AG09319 (cell line): ENCODE measurements around the gene FAM240B.

ENCODE experiments used
- DNase-seq: peaks from one replicate; pipeline ENCODE4 v3.0.0-alpha.2; 2010; ENCODE audit warnings: low read depth; ENCODE audit errors: extremely low read depth
- TF ChIP-seq, protein P1 (sequence below): IDR thresholded peaks from 2 replicates; pipeline ENCODE4 v1.5.1; 2011; ENCODE audit warnings: low read depth, mild to moderate bottlenecking, inconsistent platforms, low read length, moderate library complexity

Gene FAM240B

DNA sequence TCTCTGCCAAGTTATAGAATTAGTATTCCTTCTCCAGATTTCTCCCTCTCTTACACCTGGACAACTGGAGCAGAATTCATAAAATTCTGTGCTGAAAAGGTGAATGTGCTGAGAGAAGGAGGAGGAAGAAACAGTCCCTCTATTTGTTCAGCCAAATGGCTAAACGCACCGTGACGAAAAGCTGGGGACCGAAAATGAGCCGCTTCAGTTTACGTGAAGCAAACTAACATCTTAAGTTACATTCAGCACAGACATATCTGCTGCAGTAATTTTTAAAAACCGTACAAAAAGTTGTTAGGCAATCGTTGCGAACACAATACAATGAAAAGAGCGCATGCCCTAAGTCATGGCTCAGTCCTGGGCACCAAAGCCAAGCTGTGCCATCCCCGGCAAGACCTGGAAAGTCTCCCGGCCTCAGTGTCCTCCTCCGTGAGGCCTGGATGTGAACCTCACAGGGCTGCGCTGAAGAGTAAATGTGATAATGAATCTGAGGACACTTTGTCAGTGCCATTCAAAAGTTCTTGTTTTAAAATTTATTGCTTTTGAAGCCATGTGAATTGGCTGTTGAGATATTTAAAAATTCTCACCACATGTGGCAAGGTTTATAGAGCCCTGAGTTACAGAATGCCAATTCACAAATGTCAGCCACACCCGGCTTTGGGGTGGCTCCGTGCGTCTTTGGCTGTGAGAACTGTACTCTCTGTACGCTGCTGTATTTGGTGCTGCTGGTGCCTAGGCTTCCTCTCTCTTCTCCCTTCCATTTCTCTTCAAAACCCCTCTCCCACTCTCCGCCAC lies 46.3 kb downstream of the FAM240B start:
- no peak for DNase-seq
- TF ChIP-seq, protein P1, sequence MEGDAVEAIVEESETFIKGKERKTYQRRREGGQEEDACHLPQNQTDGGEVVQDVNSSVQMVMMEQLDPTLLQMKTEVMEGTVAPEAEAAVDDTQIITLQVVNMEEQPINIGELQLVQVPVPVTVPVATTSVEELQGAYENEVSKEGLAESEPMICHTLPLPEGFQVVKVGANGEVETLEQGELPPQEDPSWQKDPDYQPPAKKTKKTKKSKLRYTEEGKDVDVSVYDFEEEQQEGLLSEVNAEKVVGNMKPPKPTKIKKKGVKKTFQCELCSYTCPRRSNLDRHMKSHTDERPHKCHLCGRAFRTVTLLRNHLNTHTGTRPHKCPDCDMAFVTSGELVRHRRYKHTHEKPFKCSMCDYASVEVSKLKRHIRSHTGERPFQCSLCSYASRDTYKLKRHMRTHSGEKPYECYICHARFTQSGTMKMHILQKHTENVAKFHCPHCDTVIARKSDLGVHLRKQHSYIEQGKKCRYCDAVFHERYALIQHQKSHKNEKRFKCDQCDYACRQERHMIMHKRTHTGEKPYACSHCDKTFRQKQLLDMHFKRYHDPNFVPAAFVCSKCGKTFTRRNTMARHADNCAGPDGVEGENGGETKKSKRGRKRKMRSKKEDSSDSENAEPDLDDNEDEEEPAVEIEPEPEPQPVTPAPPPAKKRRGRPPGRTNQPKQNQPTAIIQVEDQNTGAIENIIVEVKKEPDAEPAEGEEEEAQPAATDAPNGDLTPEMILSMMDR = no peak

DNA sequence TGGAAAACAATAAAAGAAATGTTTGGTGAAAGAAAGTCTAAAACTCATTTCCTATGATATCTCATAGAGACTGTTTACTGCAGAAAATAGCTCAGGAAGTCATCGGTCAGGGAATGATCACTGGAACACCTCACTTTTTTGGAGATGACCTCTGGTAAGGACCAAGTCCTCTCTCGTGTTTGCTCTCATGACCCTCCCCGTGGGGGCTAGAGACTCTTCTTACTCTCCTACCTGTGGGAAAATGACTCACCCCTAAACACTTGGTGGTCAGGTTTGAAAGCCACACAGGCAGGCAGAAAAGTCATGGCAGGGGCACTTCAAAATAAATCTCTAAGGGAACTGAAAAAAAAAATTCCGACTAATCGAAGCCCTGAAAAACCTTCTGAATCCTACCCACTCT lies 48.2 kb downstream of the FAM240B start:
- TF ChIP-seq, protein P1 = no peak
- DNase-seq = no peak

DNA sequence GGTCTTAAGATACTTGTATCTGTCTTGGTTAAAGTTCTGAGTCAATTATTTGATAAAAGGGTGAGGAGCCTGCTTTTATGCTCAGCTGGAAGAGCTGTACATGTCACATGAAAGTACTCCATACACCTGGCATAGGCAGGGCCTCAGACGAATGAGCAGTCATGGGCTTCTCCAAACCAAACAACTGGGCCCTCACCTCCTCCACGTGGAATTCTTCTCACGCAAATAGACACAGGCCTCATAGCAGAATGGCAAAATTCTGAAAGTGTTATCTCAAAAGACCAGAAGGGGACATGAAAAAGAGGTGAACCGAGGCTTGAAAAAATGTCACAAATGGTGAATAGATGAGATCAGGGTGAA lies 48.6 kb downstream of the FAM240B start:
- TF ChIP-seq, protein P1 = no peak
- DNase-seq = no peak

DNA sequence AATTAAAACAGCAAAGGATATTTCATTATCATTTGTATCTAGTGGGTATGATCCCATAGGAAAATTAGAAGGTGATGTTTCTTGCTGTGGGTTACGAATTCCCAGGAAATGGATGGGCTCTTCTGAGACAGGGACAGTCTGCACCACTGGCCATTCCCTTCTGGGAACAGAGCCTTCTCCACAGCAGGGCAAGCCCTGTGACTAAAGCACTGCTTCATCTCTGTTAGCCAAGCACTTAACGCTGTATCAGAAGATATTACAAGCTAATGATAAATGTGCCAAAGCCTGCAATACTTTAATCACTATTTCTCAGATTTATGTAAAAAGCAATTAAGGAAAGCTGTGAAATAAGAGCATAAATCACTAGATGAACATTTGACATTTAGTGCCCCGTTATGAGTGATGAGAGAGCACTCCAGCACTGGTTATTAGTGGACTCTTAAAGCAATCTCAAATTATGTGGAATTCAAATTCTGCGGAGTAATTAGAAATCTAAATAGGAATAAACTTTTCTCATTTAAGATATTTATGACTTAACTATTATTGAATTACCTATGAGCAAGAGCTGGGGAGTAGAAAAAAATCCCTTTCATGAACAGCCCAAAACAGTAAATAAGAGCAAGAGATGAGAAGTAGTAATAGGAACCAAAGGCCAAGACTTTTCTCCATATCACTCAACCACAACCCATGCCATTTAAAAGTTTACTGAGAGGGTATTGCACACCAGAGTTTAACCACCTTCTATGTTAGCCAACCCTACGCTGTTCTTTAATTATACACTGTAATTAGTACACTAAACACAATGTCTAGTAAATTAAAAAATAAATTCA lies 49.2 kb downstream of the FAM240B start:
- DNase-seq = no peak
- TF ChIP-seq, protein P1 = no peak

- TF ChIP-seq, protein P1 = no peak
Measured at GRCh38 chr9:38668791-38669466, 51.0 kb downstream of the FAM240B start.

DNA sequence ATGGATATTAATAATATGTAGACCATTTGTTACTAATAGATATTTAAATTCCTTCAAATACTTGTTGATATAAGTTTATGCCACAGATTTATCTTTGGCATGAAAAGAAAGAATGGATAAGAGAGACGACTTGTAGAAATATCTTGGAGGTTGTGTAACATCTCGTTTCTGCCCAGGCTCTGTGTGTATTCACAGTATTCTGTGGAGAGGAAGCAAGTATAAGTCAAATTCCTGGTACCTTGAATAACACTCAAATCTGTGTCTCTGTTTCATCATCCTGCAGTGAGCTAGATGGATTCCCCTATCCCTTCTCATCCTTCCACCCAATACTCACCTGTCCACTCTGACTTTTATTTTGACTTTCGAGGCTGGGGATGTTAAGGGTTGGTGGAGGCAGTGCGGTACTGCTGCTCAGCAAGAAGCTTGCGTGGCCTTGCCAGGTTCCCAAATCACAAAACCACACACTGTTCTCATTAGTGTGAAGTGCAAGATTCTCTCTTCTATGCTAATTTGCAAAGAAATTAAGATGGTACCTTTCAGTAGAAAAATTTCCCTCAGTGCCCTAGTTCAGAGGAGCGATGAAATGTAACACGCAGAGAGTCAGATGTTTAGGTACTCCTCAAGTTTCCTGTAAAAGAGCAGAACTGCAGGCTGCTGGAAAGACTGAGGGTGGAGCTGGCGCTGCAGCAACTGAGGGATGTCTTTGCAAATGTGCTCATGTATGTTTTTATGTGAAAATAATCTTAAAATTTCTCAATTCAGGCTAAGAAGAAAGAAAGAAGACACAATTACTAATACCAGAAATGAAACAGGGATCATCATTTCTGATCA lies 57.0 kb downstream of the FAM240B start:
- DNase-seq = no peak
- TF ChIP-seq, protein P1 = peak; percentile 23

More at GRCh38 chr9:38668791-38669466, 51.0 kb downstream of the FAM240B start:
- DNase-seq = no peak
